ENCODE results near the gene PER3. TPM values are rescaled to one million over a fixed set of nuclear protein-coding genes. Genes with fewer than 3 reads are reported as not detected.

Gene PER3
- total RNA-seq, result 0.97 and 1.4 TPM in 2 replicates

GRCh38 chr1:7783826-7784491 is at the start of gene PER3:
Gene PER3, plus strand, starts transcription at chr1:7784291. Its CDS starts 587 bp downstream, at chr1:7784878.

GRCh38 chr1:7770997-7771822 is 12.9 kb upstream of the PER3 start, which contains the start of gene VAMP3:
Gene VAMP3, plus strand, starts transcription at chr1:7771296. Its CDS starts 88 bp downstream, at chr1:7771384.

GRCh38 chr1:7852804-7853683 is 69.0 kb downstream of the PER3 start, which contains the start of gene UTS2:
Gene UTS2, minus strand, starts transcription at chr1:7853065. Its CDS starts 62 bp downstream, at chr1:7853003.

Other genes starting within 250 kb of the PER3 start
- gene VAMP3, start 13.0 kb upstream of the PER3 start, total RNA-seq, result 115 and 131 TPM in 2 replicates
- not detected in 2 replicates for gene UTS2, start 68.8 kb downstream of the PER3 start, total RNA-seq
- 0.81 TPM in 1 of 2 replicates, not detected in the other for gene TNFRSF9, start 156.5 kb downstream of the PER3 start, total RNA-seq
- gene PARK7, start 177.4 kb downstream of the PER3 start, total RNA-seq, result 210 and 220 TPM in 2 replicates
- gene ERRFI1, start 242.0 kb downstream of the PER3 start, total RNA-seq, result 174 and 225 TPM in 2 replicates

All from cardiac atrium fibroblast (primary cell).